HG03342 (cell line): ENCODE data around the gene MTCH1.

Source experiments
- ATAC-seq: cut with Tn5 transposase; IDR thresholded peaks from one replicate; pipeline ENCODE4 v1.9.1; 2021; ENCODE audit warnings: mild to moderate bottlenecking, moderate library complexity; ENCODE audit not compliant: unreplicated experiment

MTCH1 gene

DNA sequence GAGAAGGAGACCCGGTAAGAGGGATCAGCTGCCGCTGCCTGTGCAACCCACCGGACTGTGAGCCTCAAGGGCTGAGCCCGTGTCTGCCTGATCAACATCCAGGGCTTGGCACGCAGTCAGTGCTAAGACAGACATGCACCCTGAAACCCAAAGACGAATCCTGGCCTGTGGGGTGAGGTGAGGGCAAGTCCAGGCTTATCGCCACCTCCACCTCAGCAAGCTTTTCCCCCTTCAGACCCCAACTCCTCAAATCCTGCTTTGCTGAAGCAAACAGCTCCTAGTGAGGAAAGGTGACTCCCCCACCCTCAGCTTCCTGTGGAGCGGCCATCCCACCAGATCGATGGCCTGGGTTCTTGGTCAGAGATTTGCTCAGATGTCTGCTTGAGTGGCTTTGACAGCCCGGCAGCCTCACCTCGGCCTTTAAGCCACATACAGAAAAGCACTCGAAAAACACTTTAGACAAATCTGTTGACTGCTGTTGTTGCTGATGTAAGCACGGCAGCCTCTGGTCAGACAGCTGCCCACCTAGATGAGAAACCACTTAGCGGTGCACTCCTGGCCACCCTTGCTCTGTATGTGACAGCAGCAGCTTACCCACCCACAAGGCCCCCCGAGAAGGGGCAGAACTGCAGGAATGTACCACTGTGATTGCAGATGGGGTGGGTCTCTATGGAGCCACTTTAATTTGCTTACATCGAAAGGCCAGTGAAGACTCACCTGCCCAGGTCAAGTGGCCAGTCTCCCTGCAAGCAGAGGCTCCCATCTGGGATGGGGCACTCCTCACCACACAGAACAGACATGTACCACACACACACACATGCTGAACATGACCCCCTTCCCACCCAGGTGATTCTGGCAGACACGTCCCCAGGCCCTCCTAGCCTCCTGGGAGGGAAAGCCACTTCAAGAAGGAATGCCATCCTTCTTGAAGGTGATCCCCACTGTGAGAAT lies 14.8 kb downstream of the MTCH1 start:
- no peak for ATAC-seq

DNA sequence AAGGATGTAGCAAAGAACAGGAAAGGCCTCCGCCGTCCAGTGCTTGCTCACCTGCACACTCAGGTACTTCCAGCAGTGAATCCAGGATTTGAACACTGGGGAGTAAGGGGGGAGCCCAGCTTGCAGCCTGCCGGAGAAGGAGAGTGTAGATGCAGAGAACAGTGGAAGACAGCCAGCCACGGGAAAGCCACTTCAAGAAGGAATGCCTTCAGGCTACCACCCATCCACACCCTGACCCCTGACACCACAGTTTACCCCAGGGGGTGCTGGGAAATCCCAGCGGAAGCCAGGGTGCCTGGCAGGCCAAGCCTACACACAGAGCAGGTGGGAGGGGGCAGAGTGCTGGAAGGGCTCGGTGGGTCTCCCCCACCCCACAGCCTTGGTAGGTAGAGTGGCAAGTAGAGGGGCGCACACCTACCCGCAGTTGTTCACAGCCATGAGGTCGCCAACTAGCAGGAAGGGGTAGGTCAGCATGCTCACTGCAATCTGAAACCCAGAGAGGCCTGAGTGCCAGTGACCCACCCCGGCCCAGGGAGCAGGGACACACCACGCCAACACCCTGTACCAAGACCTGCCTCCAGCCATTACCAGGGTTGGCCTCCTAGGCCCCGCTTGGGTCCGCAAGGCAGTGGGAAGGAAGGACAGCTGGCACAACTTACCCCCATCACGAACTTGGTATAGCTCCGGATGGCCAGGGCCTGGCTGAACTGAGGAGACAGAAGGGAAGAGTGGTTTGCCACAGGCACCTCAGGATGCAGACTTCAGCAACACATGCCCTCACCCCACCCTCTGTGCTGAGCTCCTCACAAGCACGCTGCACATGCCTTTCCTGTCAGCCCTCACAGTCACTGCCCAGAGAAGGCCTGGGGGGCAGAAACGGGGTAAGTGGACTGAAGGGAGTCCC lies 15.8 kb downstream of the MTCH1 start:
- no peak for ATAC-seq

GRCh38 chr6:36969240-36969691 lies 16.7 kb downstream of the MTCH1 start:
- ATAC-seq = no peak

GRCh38 chr6:36968266-36968977 lies 17.6 kb downstream of the MTCH1 start:
- no peak for ATAC-seq

GRCh38 chr6:36967757-36968156 lies 18.2 kb downstream of the MTCH1 start:
- no peak for ATAC-seq

- no peak for ATAC-seq
These were observed 18.7 kb downstream of the MTCH1 start for GRCh38 chr6:36967301-36967700.

DNA sequence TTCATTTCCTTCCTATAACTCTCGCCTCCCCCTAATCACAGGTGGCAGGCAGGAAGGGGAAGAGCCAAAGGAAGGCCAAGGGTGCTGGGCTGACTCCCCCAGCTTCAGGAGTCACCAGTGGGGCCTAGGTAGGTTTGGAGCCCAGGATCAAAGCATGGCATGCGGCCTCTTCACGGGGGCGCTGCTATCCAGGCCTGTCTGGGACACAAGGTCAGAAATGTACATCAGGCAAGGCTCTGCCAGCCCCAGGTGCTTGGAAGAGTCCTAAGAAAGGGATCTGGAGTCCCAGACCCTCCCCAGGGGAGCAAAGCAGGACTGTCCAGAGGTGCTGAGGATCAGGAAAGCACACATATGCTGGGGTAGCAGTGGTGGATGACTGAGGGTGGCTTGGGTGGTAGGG lies 21.1 kb downstream of the MTCH1 start:
- ATAC-seq = no peak

GRCh38 chr6:36964349-36964748 lies 21.6 kb downstream of the MTCH1 start:
- no peak for ATAC-seq

GRCh38 chr6:36963451-36964290 lies 22.3 kb downstream of the MTCH1 start:
- ATAC-seq = no peak

- no peak for ATAC-seq
These were observed 23.1 kb downstream of the MTCH1 start for GRCh38 chr6:36962874-36963273.

- ATAC-seq = no peak
These were observed 24.3 kb downstream of the MTCH1 start for GRCh38 chr6:36961441-36962435.

DNA sequence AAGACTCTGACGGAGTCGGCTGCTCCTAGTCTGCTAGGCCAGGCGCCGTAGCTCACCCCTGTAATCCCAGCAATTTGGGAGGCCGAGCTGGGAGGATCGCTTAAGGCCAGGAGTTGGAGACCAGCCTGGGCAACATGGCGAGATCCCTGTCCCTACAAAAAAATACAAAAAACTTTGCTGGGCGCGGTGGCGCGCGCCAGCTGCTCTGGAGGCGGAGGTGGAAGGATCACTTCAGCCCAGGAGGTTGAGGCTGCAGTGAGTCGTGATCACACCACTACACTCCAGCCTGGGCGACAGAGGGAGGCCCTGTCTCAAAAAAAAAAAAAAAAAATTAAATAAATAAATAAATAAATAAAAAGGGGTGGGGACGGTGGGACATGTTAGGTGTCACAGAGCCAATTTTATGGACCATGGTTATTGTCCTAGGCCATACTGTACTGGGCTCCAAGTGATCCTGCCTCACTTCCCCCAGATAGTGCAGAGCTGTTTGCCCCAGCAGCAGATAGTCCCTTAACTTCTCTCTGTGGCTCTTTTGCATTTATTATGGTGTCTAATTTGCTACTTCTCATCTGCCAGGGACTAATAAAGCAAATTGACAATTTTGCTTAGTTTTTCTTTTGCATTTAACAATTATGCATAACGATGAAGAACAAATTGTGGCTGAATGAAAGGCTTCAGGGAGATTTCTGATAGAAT lies 26.3 kb downstream of the MTCH1 start:
- ATAC-seq = no peak

DNA sequence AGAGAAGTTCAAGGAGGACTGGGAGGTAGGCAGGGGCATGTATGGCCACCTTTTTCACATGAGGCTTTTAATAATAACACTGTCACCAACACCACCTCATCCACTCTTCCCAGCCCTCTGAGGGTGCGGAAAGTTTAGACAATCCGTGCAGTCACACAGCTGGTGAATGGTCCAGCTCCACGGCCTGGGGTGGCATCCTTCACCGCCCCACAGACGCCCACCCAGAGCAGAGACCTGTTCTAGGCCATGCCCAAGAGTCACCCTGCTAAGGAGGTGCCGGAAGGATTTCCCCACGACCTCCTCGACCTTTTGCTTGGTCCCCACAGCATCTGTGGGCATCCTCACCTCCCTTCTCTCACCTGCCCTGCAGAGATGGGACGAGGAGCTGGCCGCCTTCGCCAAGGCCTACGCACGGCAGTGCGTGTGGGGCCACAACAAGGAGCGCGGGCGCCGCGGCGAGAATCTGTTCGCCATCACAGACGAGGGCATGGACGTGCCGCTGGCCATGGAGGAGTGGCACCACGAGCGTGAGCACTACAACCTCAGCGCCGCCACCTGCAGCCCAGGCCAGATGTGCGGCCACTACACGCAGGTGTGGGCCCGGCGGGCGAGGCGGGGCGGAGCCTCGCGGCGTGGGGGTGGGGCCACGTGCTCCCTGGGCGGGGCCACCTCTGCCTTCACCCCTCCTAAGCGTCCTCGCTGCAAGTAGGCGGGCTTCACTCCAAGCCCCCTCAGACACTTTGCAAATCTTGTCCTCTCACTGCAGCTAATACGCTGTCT lies 27.0 kb downstream of the MTCH1 start:
- no peak for ATAC-seq

- no peak for ATAC-seq
These were observed 28.2 kb downstream of the MTCH1 start for GRCh38 chr6:36957773-36958271.

DNA sequence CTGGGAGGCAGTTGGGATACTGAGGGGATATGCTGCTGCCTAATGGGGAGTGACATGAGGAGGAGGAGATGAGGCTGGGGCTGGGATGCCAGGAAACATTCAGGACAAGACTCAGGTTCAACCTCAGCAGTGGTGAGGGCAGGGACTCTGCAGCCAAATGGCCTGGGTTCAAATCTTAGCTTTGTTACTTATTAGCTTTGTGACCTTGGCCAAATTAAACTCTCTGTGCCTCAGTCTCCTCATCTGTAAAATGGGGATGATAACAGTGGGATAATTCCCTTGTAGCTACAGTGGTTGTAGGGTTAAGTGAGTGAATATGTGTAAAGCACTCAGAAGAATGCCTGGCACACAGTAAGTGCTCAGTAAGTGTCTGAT lies 29.6 kb downstream of the MTCH1 start:
- no peak for ATAC-seq

- ATAC-seq = no peak
These were observed 30.1 kb downstream of the MTCH1 start for GRCh38 chr6:36955671-36956445.

- ATAC-seq = no peak
These were observed 30.9 kb downstream of the MTCH1 start for GRCh38 chr6:36955136-36955535.
